K562 (cell line): ENCODE results near the gene TRDMT1. TPM values are rescaled to one million over a fixed set of nuclear protein-coding genes. Genes with fewer than 3 reads are reported as not detected.

ENCODE experiments used
- ADNP ChIP-seq: fragments of 200-800 bp; sonication (Bioruptor generic); IDR thresholded peaks from 2 replicates; pipeline ENCODE4 v1.6.1; 2016; ENCODE audit warnings: missing genetic modification characterization, missing compliant biosample characterization
- ARHGAP35 ChIP-seq: fragments of 450-650 bp; IDR thresholded peaks from 2 replicates; pipeline ENCODE4 v1.6.1; 2018; ENCODE audit not compliant: partially characterized antibody
- ARID1B ChIP-seq: fragments of 450-650 bp; IDR thresholded peaks from 2 replicates; pipeline ENCODE4 v1.6.1; 2016; ENCODE audit warnings: antibody characterized with exemption, mild to moderate bottlenecking, inconsistent platforms
- EP300 ChIP-seq: IDR thresholded peaks from 2 replicates; pipeline ENCODE4 v1.6.1; 2012; ENCODE audit warnings: low read length, improper control_type of control experiment
- FOXM1 ChIP-seq, 2 experiments: fragments of 450-650 bp in 1 of 2; sonication (generic) in 1 of 2; formaldehyde crosslinking in 1 of 2; IDR thresholded peaks; 2 replicates each; pipeline versions ENCODE4 v1.6.1 to v1.9.0; 2017 to 2022; ENCODE audit warnings: low read depth in 2 of 2, mild to moderate bottlenecking in 2 of 2, missing genetic modification reagents in 1 of 2, moderate library complexity in 1 of 2
- HMGXB4 ChIP-seq: sonication (generic); formaldehyde crosslinking; IDR thresholded peaks from 2 replicates; pipeline ENCODE4 v1.8.1; 2023; ENCODE audit warnings: mild to moderate bottlenecking, missing genetic modification reagents
- JUND ChIP-seq, 2 experiments: IDR thresholded peaks; 2 replicates in 1 of 2; 3 replicates in 1 of 2; pipeline ENCODE4 v1.6.1; 2011; ENCODE audit warnings: borderline replicate concordance in 2 of 2, low read depth in 2 of 2, low read length in 2 of 2, improper control_type of control experiment in 1 of 2, missing biosample characterization in 1 of 2, missing genetic modification characterization in 1 of 2, missing genetic modification reagents in 1 of 2
- LCOR ChIP-seq: sonication (generic); formaldehyde crosslinking; IDR thresholded peaks from 2 replicates; pipeline ENCODE4 v1.8.0; 2022; ENCODE audit warnings: mild to moderate bottlenecking, missing genetic modification reagents
- MCM7 ChIP-seq, 2 experiments: fragments of 450-650 bp; IDR thresholded peaks; 2 replicates each; pipeline ENCODE4 v1.6.1; 2016 to 2018
- NFE2 ChIP-seq: IDR thresholded peaks from 2 replicates; pipeline ENCODE4 v1.6.1; 2014; ENCODE audit warnings: antibody characterized with exemption, low read depth
- NR4A1 ChIP-seq, 2 experiments: fragments of 250-450 bp in 1 of 2; fragments of 450-650 bp in 1 of 2; sonication (Bioruptor Pico) in 1 of 2; IDR thresholded peaks; 2 replicates each; pipeline versions ENCODE4 v1.4.0 to v1.6.1; 2016 to 2020; ENCODE audit warnings: mild to moderate bottlenecking in 2 of 2, missing compliant biosample characterization in 1 of 2, missing genetic modification characterization in 1 of 2, moderate library complexity in 1 of 2
- POLR2A ChIP-seq: fragments of 450-650 bp; conservative IDR thresholded peaks from 2 replicates; pipeline ENCODE4 v1.6.1; 2016
- SIRT6 ChIP-seq: IDR thresholded peaks from one replicate; pipeline ENCODE4 v1.6.1; 2012; ENCODE audit warnings: low read depth, mild to moderate bottlenecking, control low read depth, inconsistent platforms, low read length, moderate library complexity
- SP2 ChIP-seq: IDR thresholded peaks from 2 replicates; pipeline ENCODE4 v1.6.1; 2011; ENCODE audit warnings: mild to moderate bottlenecking, low read depth, low read length, moderate library complexity; ENCODE audit not compliant: poor library complexity, severe bottlenecking; ENCODE audit errors: extremely low read depth
- STAT5A ChIP-seq: IDR thresholded peaks from 2 replicates; pipeline ENCODE4 v1.6.1; 2012; ENCODE audit warnings: low read length, inconsistent platforms, borderline replicate concordance
- SUPT5H ChIP-seq: fragments of 450-650 bp; IDR thresholded peaks from 2 replicates; pipeline ENCODE4 v1.6.1; 2016
- TAL1 ChIP-seq: fragments of 450-650 bp; IDR thresholded peaks from 2 replicates; pipeline ENCODE4 v1.6.1; 2016; ENCODE audit warnings: mild to moderate bottlenecking
- THRAP3 ChIP-seq: fragments of 450-650 bp; IDR thresholded peaks from 2 replicates; pipeline ENCODE4 v1.6.1; 2016; ENCODE audit warnings: mild to moderate bottlenecking, inconsistent platforms, borderline replicate concordance
- YY1 ChIP-seq, 3 experiments: IDR thresholded peaks; 2 replicates each; pipeline ENCODE4 v1.6.1; 2011; ENCODE audit warnings: low read length in 2 of 3, mild to moderate bottlenecking in 2 of 3, moderate library complexity in 2 of 3, borderline replicate concordance in 1 of 3, control low read depth in 1 of 3, low read depth in 1 of 3; ENCODE audit not compliant: insufficient read depth in 3 of 3, insufficient replicate concordance in 2 of 3, control insufficient read depth in 1 of 3, insufficient read length in 1 of 3; ENCODE audit errors: extremely low read depth in 1 of 3
- ZNF23 ChIP-seq: fragments of 250-450 bp; sonication (Bioruptor Pico); IDR thresholded peaks from 2 replicates; pipeline ENCODE4 v1.4.0; 2020; ENCODE audit warnings: mild to moderate bottlenecking
- ZNF232 ChIP-seq: sonication (generic); formaldehyde crosslinking; IDR thresholded peaks from 2 replicates; pipeline ENCODE4 v1.8.0; 2022; ENCODE audit warnings: mild to moderate bottlenecking, missing genetic modification reagents
- ZNF511 ChIP-seq: sonication (generic); formaldehyde crosslinking; IDR thresholded peaks from 2 replicates; pipeline ENCODE4 v1.8.0; 2022; ENCODE audit warnings: mild to moderate bottlenecking, missing genetic modification reagents
- polyA plus RNA-seq, 8 experiments: library from polyadenylated mRNA; depleted of rRNA in 4 of 8; stranded (reverse) in 5 of 8; unstranded in 3 of 8; fragments of >200 nt; fragmentation: Nextera tagmentation in 2 of 8; fragmentation: Illumina TruSeq in 1 of 8; extraction: Ambion mirVana in 2 of 8; extraction: Trizol in 1 of 8; gene quantifications; 2 replicates each; pipeline versions ENCODE4 v1.2.1 to v1.2.3, GENCODE V29; 2011 to 2014; ENCODE audit warnings: inconsistent platforms in 1 of 8, missing spikeins in 1 of 8
- total RNA-seq, 7 experiments: library from RNA; depleted of rRNA in 6 of 7; stranded (reverse); fragments of >200 nt in 6 of 7; fragmentation: Illumina TruSeq in 2 of 7; extraction: Trizol in 2 of 7; gene quantifications; 2 replicates each; pipeline versions ENCODE4 v1.2.1 to v1.2.3, GENCODE V29; 2011 to 2021; ENCODE audit warnings: low replicate concordance in 1 of 7
- TF ChIP-seq, protein P1 (sequence below), 2 experiments: fragments of 450-650 bp; IDR thresholded peaks; 2 replicates each; pipeline ENCODE4 v1.6.1; 2016
- TF ChIP-seq, protein P2 (sequence below): fragments of 450-650 bp; IDR thresholded peaks from 2 replicates; pipeline ENCODE4 v1.6.1; 2016

The TRDMT1 gene
- total and polyA plus RNA-seq, 9 of the 15 experiments (the other 6 are each of a cell fraction or from before 2014, with no cell fraction given): 5.4 to 12.6 (median 9.3) TPM

DNA sequence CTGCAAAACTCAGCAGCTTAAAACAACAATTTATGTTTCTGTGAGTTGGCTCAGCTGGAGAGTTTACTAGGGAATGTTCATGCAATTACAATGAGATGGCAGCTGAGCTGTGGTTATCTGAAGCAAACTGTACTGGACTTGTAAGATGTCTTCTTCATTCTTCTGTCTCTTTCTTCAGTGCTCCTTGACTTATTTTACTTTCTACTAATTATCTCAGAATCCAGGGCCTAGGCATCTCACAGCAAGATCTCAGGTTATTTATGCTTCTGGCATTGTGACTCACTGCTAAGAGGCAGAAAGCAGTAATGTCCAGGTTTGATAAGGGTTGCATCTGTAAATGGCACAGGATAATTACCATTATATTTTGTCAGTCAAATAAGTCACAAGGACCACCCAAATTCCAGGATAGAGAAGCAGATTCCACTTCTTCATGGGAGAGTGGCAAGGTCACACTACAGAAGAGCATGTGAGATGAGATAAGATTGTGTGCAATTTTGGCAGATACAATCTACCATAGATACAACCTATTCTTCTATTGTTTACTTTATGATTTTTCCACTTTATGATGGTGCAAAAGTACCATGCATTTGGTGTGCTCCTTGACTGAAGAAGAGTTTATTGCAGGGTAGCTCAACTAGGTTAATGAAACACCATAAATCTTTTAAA lies 43.4 kb upstream of the TRDMT1 start (continued):
- TF ChIP-seq STAT5A (peak; percentile 19; the same call in 1 of the 2 replicates), SP2 (no peak), JUND (IDR thresholded peaks at IDR 0.05; ENCODE audit: borderline replicate concordance, low read depth, low read length) (peak; percentile 82), JUND (tag; IDR thresholded peaks at IDR 0.05; ENCODE audit: borderline replicate concordance, low read depth, low read length) (peak; percentile 76; the same call in 2 of the 3 replicates), NR4A1 (CRISPR knock-in tag; IDR thresholded peaks at IDR 0.05) (no peak), NR4A1 (tag; IDR thresholded peaks at IDR 0.05) (no peak), POLR2A (no peak), YY1 (IDR thresholded peaks at IDR 0.05; ENCODE audit: borderline replicate concordance in 1 of 3, control insufficient read depth in 1 of 3, extremely low read depth in 1 of 3, insufficient read depth in 3 of 3, insufficient read length in 1 of 3, insufficient replicate concordance in 2 of 3, low read depth in 1 of 3, low read length in 2 of 3) (no peak), ARHGAP35 (no peak), ARID1B (peak; percentile 91), ADNP (tag) (peak; percentile 71; the same call in 1 of the 2 replicates), EP300 (peak; percentile 77; the same call in 1 of the 2 replicates), ZNF511 (CRISPR knock-in tag) (no peak), ZNF23 (CRISPR knock-in tag) (no peak), NFE2 (no peak), HMGXB4 (CRISPR knock-in tag) (no peak), TAL1 (peak; percentile 73), LCOR (peak; percentile 42; the same call in 1 of the 2 replicates), SUPT5H (no peak), MCM7 (IDR thresholded peaks at IDR 0.05) (no peak), FOXM1 (IDR thresholded peaks at IDR 0.05; ENCODE audit: low read depth) (peak; percentile 23; the same call in 1 of the 2 replicates), FOXM1 (CRISPR knock-in tag; IDR thresholded peaks at IDR 0.05; ENCODE audit: low read depth) (no peak), SIRT6 (no peak), THRAP3 (no peak), ZNF232 (CRISPR knock-in tag) (no peak)
- TF ChIP-seq, protein P1, sequence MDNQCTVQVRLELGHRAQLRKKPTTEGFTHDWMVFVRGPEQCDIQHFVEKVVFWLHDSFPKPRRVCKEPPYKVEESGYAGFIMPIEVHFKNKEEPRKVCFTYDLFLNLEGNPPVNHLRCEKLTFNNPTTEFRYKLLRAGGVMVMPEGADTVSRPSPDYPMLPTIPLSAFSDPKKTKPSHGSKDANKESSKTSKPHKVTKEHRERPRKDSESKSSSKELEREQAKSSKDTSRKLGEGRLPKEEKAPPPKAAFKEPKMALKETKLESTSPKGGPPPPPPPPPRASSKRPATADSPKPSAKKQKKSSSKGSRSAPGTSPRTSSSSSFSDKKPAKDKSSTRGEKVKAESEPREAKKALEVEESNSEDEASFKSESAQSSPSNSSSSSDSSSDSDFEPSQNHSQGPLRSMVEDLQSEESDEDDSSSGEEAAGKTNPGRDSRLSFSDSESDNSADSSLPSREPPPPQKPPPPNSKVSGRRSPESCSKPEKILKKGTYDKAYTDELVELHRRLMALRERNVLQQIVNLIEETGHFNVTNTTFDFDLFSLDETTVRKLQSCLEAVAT (IDR thresholded peaks at IDR 0.05): no peak
- TF ChIP-seq, protein P2, sequence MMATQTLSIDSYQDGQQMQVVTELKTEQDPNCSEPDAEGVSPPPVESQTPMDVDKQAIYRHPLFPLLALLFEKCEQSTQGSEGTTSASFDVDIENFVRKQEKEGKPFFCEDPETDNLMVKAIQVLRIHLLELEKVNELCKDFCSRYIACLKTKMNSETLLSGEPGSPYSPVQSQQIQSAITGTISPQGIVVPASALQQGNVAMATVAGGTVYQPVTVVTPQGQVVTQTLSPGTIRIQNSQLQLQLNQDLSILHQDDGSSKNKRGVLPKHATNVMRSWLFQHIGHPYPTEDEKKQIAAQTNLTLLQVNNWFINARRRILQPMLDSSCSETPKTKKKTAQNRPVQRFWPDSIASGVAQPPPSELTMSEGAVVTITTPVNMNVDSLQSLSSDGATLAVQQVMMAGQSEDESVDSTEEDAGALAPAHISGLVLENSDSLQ: peak; percentile 50
